A549 treated with CORT108297 at 1 μM for 4 hours (cell line): ENCODE measurements around the gene BIN2. TPM values are rescaled to one million over a fixed set of nuclear protein-coding genes. Genes with fewer than 3 reads are reported as not detected.

Experiments
- total RNA-seq: library from RNA; stranded (reverse); fragments of 200-300 nt; extraction: Qiagen RNA extraction; gene quantifications from 5 replicates; pipeline ENCODE4 v1.2.3, GENCODE V29; 2022

The BIN2 gene
- total RNA-seq, result 0.07 to 0.15 TPM (median 0.10 TPM) in 5 replicates

GRCh38 chr12:51323966-51324895, at the start of gene BIN2:
BIN2 (minus strand) TSS chr12:51324174; CDS start chr12:51324102, 72 bp downstream.

GRCh38 chr12:51346581-51346980, 22.6 kb upstream of the BIN2 start, which contains the start of gene CELA1:
CELA1 (minus strand) TSS chr12:51346679; CDS start chr12:51346638, 41 bp downstream.

GRCh38 chr12:51270067-51270950, 53.7 kb downstream of the BIN2 start, which contains the start of gene SMAGP:
SMAGP (minus strand) TSS chr12:51270415; CDS start chr12:51269278, 1,137 bp downstream.

GRCh38 chr12:51238510-51239334, 85.3 kb downstream of the BIN2 start, which contains the start of gene DAZAP2:
DAZAP2 (plus strand) TSS chr12:51238826; CDS start chr12:51238908, 82 bp downstream.

Other genes with a start within 250 kb of the BIN2 start
- gene CSRNP2, start 240.6 kb downstream of the BIN2 start, total RNA-seq, result 11.6 to 14.4 TPM (median 13.7 TPM) in 5 replicates
- 18.5 to 22.5 TPM (median 20.0 TPM) in 5 replicates for gene TFCP2, start 151.0 kb downstream of the BIN2 start, total RNA-seq
- 1.1 to 1.8 TPM (median 1.6 TPM) in 5 replicates for gene POU6F1, start 106.1 kb downstream of the BIN2 start, total RNA-seq
- 316 to 373 TPM (median 326 TPM) in 5 replicates for gene DAZAP2, start 85.3 kb downstream of the BIN2 start, total RNA-seq
- 20.2 to 25.3 TPM (median 23.0 TPM) in 5 replicates for gene SMAGP, start 53.8 kb downstream of the BIN2 start, total RNA-seq
- gene CELA1, start 22.5 kb upstream of the BIN2 start, total RNA-seq, result not detected in 5 replicates
- gene GALNT6, start 67.2 kb upstream of the BIN2 start, total RNA-seq, result 2.3 to 4.0 TPM (median 2.9 TPM) in 5 replicates
- 0.82 to 1.6 TPM (median 1.2 TPM) in 5 replicates for gene SLC4A8, start 100.7 kb upstream of the BIN2 start, total RNA-seq